DMS 273 (cell line): ENCODE measurements around the gene LRG1.
A peak's percentile ranks its signal among the peaks of the same experiment; 100 is the strongest.

Experiments
- DNase-seq: peaks from one replicate; lab custom pipeline; 2025; ENCODE audit not compliant: unreplicated experiment; lab: John Stamatoyannopoulos, UW

LRG1 gene

DNA sequence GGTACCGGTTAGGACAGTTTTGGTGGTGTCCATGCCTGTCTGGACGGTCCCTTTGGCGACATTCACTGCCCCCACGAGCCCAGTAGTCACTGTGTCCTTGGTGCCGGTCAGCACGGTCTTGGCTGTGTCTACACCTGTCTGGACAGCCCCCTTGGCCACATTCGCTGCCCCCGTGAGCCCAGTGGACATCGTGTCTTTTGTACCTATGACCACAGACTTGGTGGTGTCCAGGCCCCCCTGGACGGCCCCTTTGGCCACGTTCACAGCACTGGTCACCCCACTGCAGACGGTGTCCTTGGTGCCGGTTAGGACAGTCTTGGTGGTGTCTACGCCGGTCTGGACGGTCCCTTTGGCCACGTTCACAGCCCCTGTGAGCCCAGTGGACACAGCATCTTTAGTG lies 27.8 kb downstream of the LRG1 start:
- DNase-seq: no peak

DNA sequence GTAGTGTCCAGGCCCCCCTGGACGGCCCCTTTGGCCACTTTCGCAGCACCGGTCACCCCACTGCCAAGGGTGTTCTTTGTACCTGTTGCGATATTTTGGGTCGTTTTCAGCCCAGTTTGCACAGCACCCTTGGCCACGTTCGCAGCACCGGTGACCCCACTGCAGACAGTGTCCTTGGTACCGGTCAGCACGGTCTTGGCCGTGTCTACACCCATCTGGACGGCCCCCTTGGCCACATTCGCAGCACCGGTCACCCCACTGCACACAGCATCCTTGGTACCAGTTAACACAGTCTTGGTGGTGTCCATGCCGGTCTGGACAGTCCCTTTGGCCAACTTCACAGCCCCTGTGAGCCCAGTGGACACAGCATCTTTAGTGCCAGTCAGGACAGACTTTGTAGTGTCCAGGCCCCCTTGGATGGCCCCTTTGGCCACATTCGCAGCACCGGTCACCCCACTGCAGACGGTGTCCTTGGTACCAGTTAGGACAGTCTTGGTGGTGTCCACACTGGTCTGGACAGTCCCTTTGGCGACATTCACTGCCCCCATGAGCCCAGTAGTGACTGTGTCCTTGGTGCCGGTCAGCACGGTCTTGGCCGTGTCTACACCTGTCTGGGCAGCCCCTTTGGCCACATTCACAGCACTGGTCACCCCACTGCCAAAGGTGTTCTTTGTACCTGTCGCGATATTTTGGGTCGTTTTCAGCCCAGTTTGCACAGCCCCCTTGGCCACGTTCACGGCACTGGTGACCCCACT lies 28.4 kb downstream of the LRG1 start:
- no peak for DNase-seq

DNA sequence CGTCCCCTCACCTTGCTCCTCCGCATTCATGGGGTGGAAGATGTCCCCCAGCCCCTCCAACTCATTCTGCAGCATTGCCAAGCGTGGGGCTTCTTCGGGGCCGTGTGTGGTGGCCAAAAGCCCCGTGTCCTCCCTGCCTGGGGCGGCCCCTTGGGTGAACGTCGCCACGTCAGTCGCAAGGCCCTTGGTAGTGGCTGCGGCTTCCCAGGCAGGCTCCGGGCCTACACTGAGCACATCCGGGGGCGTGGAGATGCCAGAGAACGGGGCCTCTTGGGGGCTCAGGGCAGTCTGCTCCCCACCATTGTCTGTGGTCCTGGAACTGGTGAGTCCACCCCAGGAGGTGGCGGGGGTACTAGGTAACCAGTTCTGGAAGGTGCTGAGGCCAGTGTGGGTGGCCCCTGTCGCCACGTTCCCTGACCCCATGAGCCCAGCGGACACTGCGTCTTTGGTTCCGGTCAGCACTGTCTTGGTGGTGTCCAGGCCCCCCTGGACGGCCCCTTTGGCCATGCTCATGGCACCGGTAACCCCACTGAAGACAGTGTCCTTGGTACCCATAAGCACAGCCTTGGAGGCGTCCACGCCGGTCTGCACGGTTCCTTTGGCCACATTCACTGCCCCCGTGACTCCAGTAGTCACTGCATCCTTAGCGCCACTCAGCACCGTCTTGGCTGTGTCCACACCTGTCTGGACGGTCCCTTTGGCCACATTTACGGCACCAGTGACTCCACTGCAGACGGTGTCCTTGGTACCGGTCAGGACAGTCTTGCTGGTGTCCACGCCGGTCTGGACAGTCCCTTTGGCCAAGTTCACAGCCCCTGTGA lies 29.2 kb downstream of the LRG1 start:
- no peak for DNase-seq

DNA sequence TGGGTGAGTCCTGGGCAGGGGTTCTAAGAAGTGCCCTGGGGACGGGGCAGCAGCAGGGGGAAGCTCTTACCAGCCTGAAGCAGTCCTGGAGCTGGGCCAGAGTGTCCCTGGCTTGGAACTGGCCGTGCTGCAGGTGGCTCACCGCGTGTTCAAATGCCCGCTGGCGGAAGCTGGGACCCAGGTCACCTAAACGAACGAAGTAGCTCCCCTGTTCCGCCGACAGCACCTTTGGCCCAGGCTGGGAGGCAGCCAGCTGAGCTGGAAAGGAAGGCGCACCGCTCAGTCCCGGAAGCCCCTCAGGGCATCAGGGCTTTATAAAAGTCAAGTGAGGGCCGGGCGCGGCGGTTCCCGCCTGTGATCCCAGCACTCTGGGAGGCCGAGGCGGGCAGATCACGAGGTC lies 31.1 kb downstream of the LRG1 start:
- DNase-seq: no peak

DNA sequence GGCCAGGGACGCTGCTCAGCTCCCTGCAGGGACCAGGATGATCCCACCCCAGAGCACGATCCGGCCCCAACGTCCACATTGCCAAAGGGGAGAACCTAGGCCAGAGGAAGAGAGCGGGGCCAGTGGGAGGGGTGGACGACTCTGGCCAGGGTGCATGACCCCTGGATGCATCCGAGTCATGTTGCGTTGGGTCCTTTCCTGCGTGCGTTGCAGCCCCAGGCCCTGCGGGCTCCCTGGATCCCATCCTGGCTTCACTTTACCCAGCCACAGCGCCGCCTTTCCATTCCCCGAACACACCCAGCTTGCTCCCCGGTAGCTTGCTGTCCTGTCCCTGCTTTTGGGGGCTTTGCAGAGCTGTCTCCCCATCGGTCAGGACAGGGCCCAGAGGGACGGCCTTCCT lies 32.0 kb downstream of the LRG1 start:
- no peak for DNase-seq

DNA sequence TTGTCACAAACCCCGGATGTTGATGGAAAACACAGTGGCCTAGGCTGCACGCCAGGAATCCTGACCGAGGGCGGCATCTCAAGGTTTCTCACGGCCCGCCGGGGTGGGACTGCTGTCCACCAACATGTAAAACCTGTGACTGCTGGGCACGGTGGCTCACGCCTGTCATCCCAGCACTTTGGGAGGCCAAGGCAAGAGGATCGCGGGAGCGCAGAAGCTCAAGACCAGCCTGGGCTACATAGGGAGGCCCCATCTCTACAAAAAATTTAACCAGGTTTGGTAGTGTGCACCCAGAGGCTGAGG lies 32.7 kb downstream of the LRG1 start:
- no peak for DNase-seq

DNA sequence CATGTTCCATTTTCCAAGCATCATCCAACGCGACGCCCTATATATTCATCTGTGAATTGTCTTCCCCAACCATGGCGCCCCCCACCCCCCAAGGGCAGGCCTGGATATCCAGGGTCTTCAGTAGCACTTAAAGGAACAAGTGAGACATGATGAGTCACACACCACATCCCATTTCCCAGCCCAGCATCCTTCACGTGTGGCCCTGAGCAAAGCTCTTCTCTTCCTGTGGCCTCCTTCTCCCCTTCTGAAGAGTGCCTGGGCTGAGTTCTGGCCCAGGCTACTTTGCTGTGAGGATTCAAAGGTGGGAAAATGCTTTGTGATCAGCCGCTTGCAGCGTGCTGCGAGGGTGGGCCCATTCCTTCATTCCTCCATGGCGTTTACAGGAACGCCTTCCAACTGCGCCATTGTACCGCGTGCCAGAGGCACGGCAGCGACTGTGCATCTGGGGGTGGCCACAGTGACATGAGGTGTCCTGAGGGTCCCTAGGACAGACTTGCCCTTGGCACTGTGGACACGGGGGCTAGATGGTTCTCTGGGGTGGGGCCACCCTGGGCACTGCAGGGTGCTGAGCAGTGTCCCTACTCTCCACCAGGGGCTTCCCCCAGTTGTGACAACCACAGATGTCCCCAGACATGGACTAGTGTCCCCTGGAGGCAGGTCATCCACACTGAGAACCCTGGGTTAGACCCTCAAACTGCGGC lies 33.2 kb downstream of the LRG1 start:
- DNase-seq: no peak

DNA sequence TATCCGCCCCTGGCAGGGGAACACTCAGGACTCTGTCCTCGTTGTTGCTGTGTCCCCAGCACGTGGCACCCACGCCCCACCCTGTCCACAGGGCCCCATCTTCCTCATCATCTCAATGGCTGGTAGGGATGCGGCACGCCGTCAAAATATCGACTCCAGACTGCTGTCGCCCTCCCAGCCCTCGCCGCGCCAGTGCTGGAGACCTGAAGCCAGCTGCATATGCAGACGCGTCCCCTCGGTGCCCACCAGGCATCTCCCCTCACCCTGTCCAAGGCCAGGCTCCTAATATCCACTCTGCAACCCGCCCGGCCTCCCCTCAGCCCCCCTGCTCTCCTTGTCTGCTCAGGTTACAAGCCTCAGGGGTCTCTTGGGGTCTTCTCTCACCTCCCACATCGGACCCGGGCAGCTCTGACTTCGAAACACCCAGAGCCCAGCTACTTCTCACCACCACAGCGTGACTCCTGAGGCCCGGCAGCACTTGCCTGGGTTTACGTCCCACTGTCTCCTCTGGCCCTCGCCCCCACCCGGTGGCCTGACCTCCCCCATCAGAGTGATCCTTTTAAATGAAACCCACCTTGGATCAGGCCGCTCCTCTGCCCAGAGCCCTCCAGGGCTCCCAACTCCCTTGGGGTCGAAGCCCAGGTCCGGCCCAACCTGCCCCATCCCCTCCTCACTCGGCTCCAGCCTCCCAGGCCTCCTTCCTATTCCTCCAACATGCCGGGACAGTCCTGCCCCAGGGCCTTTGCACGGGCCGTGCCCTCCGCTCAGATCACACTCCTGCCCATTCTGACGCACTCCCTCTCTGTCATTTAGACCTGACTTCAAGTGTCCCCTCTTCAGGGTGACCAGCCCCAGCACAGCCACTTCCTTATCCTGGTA lies 34.0 kb downstream of the LRG1 start:
- DNase-seq: no peak

DNA sequence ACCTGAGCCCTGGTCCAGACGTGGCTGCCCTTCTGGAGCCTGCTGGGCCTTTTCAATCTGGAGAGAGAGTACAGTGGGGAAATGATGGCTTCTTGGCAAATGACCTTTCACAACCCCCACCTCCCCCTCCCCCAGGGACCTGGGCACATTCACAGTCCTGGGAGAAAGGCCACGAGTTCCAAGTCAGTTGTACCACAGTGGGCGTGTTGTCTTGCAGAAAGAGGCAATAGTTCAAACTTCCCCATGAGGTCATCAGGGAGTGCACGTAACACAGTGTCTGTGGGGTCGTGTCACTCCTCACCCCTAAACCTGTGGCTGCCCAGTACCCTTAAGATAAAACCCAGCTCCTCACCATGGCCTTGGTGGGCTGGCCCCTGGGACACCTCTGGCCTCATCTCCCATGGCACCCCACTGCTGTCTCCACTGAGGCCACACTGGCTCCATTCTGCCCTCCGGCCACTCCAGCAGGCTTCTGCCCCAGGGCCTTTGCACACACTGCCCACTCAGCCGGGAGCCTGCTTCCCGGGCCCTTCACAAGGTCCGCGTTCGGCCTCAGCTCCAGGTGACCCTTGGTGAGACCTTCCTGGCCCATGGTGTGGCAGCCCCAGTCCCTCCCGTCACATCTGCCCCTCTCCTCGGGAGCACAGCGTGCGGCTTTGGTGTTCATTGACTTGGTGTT lies 34.8 kb downstream of the LRG1 start:
- DNase-seq: no peak

DNA sequence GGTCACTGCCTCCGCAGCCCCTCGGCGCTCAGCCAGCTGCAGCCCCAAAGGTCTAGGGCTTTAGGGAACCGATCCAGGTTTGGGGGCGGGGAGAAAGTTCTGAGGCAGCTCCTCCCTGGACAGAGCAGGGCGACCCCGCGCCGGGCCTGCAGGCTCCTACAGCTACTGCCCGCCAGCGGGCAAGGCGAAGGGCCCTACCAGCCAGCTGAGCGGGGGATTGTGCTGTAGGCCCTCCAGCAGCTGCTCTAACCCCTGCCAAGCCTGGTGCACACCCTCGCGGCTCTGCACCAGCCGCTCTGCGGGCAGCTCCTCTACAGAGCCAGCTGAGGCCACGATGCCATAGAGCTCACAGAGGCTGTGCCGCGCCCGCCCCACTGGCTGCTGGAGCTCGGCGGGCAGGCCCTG lies 35.5 kb downstream of the LRG1 start:
- peak; percentile 62 for DNase-seq

DNA sequence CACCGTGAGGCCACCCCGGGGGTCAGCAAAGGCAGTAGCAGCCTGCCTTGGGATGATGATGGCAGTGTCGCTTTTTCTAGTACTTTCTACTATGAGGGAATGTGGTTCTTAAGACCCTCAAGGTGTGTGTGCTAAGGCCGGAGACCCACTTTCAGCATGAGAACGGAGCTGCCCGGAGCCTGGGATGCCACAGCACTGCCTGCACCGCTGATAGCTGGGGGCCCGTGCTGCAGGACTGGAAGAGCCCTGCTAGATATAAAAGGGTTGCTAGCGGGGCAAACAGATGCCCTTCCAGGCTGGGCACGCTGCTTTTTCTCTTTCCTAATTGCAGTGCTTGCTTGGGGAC lies 36.0 kb downstream of the LRG1 start:
- no peak for DNase-seq

DNA sequence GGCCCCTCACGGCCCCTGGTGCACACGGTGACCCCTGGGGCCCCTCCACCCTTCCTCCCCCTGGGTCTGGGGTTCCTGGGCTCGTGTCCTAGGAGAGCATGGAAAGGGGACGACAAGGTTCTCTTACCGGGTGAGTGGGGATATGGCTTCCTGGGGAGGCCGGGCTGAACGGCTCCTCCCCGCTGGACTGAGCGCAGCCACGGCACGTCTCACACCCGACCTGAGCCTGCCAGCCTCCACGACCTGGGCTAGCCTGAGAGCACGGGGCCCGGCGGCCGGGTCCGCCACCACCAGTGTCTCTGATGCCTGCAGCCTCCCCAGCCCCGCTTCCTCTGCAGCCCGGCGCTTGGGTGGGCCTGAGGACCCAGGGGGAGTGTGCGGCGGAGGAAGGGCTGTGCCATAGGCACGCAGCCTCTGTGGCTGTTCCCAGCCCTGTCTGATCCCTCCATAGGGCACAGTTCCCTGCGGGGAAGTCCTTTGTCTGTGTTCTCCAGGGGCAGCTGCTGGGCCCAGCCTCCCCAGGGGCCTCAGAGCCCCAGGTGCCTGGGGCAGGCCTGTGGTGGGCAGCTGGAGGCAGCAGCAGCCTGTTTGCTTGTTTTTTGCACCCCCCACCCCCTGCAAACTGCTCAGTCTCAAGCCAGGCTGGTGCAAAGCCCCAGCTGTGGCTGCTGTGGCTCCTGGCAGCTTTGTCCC lies 36.6 kb downstream of the LRG1 start:
- no peak for DNase-seq

DNA sequence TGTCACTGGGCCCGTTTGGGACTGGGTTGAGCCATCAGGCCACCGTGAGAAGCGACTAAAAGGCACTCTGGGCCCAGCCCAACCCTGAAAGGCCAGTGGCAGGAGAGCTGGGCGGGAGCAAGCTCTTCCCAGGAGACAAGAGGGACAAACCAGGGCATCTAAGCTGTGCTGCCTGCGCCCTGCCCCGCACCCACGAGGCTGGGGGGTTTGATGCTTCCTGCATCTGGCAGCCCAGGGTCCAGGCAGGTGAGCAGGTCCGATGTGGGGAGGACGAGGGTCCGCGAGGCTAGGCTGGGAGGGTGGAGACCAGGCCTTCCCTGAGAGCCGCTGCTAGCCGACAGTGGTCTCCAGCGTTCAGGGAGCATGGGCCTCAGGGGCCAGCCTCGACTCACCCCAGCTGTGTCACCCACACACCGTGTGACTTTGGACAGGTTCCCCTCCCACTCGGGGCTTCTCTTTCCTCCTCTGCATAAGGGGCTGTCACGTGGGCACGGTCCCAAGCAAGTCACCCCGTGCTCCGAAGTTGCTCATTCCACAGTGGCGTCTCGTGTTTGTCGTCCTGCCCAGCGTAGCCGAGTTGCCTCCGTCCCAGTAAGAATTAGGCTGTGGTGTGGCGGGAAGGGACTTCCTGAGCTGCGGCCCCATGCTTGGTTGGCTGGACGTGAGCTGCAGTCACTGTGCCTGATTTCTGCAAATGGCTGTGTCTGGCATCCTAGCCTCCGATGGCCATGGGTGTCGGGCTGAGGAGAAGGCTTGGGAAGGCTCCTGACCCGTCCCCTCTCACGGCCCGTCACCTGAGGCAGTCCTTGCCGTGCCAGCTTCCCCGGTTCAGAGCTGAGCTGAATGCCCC lies 37.3 kb downstream of the LRG1 start:
- no peak for DNase-seq

DNA sequence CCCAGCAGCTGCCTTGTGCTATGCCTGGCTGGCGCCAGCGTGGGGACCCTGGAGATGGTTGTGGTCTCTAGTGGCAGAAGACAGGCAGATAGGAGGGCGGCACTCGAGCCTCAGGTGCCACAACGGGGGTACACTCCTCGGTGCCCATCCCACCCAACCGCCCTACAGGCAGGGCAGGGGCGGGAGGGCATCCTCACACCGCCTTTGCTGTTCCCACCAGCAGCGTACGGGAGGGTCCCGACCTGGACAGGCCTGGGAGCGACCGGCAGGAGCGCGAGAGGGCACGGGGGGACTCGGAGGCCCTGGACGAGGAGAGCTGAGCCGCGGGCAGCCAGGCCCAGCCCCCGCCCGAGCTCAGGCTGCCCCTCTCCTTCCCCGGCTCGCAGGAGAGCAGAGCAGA lies 38.1 kb downstream of the LRG1 start:
- DNase-seq: no peak

DNA sequence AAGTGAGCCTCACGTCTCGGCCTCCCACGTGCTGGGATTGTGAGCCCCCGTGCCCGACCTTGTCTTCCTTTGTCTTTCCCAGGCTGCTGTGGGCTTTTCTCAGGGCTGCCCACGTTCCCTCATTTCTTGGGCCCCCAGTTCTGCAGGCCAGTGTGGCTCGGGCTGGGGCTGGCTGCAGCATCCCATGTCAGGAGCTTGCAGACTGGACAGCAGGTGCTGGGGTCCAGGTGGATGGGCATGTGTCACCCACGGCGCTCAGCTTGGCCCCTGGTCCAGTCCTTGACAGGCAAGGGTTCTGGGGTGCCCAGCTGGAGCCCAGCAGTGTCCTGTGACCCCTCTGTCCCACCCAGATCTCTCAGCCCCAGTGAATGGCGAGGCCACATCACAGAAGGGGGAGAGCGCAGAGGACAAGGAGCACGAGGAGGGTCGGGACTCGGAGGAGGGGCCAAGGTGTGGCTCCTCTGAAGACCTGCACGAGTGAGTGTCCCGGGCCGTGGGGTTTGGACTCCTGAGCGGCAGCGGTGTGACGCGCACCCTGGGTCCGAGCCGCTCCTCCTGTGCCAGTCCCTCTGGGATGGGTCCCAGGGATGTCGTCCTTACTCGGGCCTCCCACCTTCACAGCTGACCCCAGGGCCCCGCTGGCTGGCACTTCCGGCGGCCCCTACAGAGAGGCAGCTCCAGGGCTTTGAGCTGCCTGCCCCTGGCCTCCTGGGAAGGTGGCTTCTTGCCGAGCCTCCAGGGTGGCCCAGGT lies 38.8 kb downstream of the LRG1 start:
- no peak for DNase-seq

DNA sequence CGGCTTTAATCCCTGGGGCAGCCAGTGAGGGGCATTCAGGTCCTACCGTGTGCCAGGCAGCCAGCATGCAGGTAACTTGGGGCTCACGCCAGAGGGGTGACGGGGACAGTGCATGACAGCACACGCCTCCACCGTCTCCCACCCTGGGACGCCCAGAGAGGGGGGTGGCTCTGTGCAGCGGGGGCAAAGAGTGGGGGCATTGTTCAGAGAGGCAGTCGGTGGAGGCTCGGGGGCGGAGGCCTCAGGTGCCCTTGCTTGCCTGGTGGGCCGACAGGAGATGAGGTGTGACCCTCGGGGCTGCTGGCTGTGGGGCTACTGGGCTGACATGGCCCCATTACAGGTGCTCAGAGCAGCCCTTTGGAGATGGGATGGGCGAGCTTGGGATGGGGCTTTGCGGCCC lies 40.0 kb downstream of the LRG1 start:
- no peak for DNase-seq

DNA sequence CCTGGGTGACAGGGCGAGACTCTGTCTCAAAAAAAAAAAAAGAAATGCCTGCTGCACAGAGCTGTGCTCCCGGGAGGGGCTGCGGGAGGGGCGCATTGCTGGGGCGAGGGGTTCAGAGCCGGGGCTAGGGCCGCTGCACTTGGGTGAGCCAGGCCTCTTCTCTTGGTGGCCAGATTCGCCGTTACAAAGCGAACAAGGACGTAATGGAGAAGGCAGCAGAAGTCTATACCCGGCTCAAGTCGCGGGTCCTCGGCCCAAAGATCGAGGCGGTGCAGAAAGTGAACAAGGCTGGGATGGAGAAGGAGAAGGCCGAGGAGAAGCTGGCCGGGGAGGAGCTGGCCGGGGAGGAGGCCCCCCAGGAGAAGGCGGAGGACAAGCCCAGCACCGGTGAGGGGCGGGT lies 40.5 kb downstream of the LRG1 start:
- no peak for DNase-seq

DNA sequence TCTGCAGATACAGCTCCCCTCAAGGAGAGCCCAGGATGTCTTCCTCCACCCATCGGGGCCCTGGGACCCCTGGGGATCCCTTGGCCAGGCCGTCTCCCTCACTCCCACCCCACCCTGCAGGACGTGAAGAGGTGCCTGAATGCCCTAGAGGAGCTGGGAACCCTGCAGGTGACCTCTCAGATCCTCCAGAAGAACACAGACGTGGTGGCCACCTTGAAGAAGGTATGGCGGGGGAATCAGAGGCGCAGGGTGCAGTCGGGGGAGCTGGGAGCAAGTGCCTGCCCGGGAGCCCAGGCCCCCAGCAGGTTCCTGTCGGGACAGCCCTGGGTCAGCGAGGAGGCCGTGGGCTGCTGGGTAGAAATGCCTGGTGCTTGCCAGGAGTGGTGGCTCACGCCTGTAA lies 41.1 kb downstream of the LRG1 start:
- DNase-seq: no peak
